GM21390 (cell line): Measurements from ENCODE around the gene PLBD2.

Experiments
- ATAC-seq: cut with Tn5 transposase; IDR thresholded peaks from one replicate; pipeline ENCODE4 v1.9.1; 2021; ENCODE audit not compliant: unreplicated experiment

Gene PLBD2

DNA sequence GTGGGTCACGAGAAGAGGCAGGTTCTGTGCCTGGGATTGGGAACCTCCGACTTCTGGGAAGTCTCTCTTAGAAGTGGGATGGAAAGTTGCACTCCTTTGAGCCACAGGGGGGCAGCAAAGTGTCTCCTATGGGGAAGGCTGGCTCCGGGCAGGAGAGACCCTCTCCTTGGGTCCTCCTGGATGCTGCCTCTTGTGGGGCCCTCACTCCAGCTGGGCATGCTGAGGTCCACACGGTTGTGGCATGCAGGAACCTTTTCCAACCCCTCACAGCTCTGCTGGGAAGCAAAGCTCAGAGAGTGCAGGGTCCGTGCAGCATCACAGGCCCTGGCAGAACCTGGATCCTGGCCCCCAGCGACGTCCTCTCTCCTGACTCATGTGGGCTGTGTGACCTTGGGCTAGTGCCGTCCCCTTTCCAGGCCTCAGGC lies 81.2 kb downstream of the PLBD2 start:
- ATAC-seq = no peak

DNA sequence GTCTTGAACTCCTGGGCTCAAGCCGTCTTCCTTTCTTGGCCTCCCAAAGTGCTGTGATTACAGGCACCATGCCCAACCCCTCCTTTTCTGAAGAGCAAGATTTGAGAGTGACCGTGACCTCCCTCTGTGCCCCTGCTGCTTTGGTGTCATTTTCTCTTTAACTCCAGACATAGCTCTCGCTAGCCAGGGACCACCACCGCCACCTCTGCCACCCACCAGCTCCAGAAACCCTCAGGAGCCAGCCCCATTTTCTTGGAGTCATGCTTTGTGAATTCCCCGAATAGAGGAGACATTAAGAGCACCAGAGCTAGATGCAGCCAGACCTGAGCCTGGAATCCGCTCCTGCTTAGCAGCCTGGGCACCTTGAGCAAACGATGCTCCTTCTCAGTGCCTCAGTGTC lies 81.9 kb downstream of the PLBD2 start:
- no peak for ATAC-seq
